Neural progenitor cell (in vitro differentiated cells): ENCODE results near the gene TRAPPC11.

Source experiments
- CTCF ChIP-seq: fragments of 200-600 bp; sonication (generic); IDR thresholded peaks from 2 replicates; pipeline ENCODE4 v1.5.1; 2017; ENCODE audit warnings: antibody characterized with exemption, mild to moderate bottlenecking
- EZH2 ChIP-seq: fragments of 200-600 bp; sonication (generic); IDR thresholded peaks from 2 replicates; pipeline ENCODE4 v1.6.1; 2017; ENCODE audit warnings: antibody characterized with exemption, mild to moderate bottlenecking, moderate library complexity

GRCh38 chr4:183727482-183727881, 68.4 kb downstream of the TRAPPC11 start:
- TF ChIP-seq CTCF (no peak), EZH2 (no peak)
